ENCODE measurements around the gene NHSL2.

Gene NHSL2

DNA sequence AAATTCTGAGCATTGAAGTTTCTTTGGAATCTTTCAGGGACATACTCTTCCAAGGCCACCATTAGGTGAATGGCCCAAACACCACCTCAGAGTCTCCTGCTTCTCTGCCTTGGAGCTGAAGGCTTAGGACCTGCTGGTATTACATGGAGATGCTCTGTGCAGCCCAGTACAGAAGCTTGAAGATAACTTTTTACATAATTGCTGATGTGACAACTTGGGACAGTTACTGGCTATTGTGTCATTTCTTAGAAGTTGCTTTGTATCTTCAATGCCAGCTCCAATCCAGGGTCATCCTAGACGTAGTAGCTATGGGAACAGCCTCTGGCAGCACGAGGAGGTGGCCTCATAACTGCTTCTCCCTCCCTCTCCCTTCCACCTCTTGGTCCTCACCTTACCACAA is 160.6 kb downstream of the NHSL2 start:
- DNase-seq (ENCODE audit: low spot score): no peak

DNA sequence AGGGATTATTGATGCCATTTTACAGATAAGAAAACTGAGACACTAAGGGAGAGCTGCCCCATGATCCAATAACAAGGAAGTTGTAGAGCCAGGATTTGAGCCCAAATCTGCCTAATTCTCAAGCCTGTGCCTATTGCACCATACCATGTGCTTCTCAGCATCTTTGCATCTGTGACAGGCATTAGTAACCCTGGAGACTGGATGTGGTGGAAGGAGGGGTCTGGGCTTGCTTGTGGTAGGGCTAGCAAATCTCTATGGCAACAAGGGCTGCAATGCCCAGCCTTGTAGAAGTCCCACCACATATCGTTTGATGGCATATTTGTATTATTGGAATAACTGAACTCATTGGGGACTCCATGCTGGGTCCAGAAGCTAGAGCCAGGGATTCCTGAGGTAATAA is 163.0 kb downstream of the NHSL2 start:
- DNase-seq (ENCODE audit: low spot score): no peak

DNA sequence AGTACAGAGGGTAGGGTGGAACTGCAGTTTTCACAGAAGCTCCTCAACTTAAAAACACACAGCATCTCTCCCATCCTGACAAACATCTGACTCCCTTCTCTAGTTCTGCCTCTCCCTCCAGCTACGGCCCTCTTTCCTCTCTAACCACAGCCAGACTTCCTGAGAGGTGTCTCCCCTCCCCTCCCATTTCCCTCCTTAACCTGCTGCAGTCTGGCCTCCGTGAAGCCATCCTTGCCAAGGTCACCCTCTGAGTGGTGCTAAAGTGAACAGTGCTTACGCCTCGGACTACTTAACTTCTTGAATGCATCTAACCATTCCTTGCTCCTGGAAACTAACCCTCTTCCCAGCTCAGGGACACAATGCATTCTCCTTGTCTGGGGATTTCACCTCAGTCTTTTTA is 167.8 kb downstream of the NHSL2 start:
- DNase-seq (ENCODE audit: low spot score): no peak

DNA sequence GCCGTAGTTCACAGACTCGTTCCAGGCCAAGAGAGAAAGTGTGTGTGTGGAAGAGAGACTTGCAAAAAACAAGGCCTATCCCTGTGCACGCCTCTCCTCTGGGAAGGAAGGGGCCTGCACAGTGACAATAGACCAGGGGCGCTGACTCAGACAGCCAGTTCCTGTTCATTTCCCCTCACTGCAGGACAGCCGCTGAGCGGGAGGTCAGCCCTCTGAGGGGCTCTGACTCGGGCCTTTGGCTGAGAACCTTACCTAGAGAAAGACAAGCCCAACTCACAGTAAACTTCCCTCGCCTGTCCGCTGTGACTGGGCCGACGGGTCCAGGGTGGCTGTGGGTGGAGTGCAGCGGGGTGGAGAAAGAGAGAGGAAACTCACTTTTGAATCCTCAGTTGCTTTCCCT is 169.0 kb downstream of the NHSL2 start:
- DNase-seq (ENCODE audit: low spot score): no peak

DNA sequence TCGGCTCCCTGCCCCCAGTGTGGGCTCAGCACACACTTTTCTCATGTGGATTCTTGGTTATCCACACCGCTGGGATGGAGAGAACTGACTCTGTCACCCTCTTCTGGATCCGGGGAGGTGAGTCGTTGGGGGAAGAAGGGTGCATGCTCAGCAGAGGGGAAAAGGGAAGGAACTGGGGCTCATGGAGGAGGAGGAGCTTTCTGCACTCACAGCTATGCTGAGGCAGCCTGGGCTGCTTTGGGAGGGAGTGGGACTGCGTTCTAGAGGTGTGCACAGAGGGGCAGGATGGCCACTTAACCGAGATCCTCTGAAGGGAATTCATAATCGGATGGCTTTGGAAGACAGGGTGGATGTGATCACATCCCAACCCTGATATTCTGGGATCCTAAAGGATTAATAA is 169.5 kb downstream of the NHSL2 start:
- DNase-seq (ENCODE audit: low spot score): no peak

DNA sequence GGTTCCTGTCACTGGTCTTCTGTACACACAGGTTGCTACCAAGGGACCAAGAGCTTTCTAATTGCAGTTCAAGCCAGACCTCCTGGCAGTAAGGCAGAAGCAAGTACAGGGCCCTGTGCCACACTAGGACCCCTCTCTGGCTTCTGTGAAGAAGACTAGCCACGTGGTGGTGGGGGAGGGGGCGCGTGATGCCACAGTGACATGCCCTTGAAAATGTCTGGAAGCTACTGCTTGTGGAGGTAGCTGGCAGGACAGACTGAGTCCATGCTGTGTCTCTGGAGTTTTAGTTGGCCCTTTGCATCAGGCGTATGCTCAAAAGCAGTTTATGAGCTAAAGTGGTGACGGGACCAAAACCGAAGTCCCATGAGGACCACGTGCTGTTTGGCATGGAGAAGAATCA is 170.2 kb downstream of the NHSL2 start:
- DNase-seq (ENCODE audit: low spot score): no peak

DNA sequence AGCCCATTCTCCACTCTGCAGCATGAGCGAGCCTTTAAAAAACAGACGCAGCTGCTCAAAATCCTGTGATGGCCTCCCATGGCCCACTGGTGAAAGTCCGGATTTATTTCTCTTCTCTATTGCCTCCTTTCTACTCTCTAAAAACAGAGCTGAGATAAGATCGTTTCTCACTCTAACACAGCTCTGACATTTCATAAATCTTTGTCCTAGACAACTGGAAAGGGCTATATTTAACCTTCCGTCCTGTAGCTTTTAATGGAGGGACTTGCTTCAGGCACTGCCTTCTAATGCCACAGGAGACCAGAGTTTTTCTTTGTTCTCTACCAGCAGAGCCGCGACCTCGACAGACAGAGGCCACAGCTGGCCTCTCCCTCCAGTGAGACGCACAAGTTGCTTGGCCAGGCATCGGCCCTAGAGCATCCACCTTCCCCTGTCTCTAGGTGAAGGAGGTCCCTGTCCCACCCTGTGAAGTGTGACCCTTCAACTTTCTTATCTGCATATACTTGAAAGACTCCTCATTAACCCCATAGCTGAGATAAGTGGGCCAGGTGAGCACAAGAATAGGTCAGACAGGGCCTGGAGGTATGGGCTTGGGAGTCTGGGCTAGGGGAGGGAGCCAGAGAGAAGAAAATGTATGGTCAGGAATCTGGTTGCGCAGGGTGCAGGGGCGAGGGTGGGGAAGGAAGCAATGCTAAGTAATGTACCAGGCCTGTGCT is 171.1 kb downstream of the NHSL2 start:
- DNase-seq (ENCODE audit: low spot score): no peak

DNA sequence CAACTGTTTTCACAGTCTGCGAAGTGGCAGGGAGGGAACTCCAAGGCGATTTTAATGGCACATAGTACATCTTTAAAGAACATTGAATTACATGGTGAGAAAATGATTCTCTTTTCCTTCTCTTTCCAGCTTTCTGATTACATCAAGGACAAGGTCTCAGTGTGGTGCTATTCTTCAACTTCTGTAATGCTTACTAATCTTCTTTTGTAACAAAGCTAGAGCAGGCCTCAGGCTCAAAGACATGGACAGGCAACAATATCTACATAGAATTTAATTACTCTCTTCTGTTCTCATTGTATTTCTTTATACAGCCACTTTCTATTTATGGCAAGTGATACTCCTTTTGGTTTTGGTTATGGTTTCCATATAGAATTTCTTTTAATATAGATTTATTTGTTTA is 172.6 kb downstream of the NHSL2 start:
- no peak for DNase-seq (ENCODE audit: low spot score)

DNA sequence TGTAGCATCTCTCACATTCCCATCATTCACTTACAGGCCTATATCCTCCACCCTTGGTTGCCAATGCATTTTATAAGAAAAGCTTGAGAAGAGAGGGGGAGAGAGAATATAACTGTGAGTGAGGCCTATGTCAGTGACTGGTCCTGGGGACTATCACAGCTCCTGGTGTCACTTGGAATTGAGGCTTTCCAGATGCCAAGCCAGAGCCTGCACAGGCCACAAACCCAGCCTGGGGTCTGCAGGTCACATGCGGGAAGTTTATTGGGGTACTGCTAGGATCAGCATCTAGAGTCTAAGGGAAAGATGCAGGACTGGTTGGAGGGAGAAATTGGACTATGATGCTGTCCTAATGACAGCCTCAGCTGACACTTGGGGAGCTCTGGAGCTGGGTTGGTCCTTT is 173.5 kb downstream of the NHSL2 start:
- DNase-seq (ENCODE audit: low spot score): no peak

DNA sequence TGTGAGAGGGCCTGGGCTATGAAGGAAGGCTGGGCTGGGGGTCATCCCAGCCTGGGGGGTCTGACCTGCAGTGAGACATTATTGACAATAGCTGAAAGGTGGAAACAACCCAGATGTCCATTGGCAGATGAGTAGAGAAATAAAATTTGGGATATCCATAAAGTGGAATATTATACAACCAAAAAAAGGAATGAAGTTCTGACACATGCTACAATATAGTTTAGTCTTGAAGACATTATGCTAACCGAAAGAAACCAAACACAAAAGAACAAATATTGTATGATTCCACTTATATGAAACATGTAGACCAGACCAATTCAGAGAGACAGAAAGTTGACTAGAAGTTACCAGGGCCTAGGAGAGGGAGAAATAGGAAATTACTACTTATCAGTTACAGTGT is 176.3 kb downstream of the NHSL2 start:
- DNase-seq (ENCODE audit: low spot score): no peak

DNA sequence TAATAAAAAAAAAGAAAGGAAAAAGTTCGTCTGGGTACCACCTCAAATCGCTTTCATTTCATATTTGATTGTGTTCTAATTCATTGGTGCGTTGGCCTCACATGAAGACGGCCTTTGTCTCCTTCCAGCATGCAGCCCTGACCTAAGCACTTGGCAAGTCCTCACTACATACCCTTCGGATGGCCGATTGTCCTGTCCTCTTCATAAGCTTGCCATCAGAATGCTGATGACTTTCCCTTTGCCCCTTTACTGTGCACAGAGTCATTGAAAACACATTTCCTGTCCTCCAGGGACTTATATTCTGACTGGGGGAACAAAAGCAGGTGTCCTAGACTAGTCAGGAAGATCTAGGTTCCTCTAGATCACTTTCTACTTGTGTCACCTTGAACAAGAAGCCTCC is 178.1 kb downstream of the NHSL2 start:
- DNase-seq (ENCODE audit: low spot score): no peak

DNA sequence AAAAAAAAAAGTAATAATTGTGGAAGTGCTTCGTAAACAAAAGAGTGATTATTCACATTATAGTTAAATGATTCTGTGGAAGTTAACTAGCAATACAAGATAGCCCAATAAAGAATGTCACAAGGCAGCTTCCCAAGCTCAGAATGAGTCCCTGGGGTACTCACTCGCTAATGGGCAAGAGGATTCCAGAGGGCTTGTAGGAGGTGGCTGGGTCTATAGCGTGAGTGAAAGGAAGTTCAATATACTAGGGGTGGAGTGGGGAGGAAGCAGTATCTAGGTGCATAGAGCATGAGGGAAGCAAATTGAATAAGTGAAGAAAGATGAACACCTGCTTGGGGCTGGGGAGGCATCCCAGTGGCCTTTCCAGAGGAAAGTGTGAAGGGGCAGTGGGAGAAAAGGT is 178.6 kb downstream of the NHSL2 start:
- DNase-seq (ENCODE audit: low spot score): no peak

DNA sequence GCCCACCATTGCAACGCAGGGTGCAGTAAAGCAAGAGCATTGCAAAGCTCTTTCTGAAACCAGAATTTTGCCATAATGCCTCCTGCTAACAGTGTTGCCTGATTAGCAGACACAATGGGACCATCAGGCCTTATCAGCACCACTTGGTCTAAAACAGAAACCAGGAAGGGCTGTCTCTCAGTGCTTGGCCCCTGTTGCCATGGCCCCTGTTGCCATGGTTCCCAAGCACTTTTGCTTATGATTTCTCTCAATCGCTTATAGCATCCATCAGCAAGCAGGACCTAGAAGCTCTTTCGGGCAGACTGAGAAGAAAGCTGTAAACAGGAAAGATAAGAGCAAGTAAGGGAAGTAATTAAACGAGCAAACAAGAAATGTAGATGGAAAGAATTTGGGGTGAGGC is 184.2 kb downstream of the NHSL2 start:
- no peak for DNase-seq (ENCODE audit: low spot score)

DNA sequence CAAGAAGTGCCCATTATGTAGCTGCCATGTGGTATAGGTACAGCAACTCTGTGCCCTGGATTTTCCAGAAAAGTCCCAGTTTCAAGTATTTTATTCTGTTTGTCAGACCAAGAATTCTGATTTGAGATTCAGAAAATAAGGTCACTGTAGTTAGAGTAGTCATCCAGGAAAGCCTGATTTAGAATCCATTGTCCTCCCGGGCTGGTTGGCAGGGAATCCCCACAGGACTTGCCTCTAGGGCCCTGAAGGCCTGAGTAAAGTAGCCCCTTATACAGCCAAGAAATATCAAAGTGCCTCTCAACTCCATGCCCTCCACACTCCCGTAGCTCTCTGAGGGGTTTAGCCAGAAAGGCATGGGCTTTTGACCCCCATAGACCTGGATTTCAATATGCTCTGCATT is 184.7 kb downstream of the NHSL2 start:
- DNase-seq (ENCODE audit: low spot score): no peak

DNA sequence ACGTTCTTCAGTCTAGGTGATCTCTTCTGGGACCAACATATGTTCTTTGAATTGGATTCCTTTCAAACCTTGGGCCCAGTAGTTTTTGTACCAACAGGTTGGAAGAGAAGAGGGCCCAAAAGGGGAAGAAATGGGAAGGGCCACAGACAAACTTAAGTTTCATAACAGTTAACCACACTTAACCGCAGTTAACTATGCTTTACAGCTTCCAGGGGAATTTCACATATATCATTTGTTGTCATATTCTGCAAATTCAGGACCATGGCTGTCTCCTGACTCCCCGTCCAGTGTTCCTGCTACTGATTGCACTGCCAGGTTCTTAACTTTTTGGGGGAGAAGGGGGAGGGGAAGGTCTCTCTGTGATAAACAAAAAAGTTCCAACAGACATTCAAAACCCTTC is 186.5 kb downstream of the NHSL2 start:
- DNase-seq (ENCODE audit: low spot score): no peak

DNA sequence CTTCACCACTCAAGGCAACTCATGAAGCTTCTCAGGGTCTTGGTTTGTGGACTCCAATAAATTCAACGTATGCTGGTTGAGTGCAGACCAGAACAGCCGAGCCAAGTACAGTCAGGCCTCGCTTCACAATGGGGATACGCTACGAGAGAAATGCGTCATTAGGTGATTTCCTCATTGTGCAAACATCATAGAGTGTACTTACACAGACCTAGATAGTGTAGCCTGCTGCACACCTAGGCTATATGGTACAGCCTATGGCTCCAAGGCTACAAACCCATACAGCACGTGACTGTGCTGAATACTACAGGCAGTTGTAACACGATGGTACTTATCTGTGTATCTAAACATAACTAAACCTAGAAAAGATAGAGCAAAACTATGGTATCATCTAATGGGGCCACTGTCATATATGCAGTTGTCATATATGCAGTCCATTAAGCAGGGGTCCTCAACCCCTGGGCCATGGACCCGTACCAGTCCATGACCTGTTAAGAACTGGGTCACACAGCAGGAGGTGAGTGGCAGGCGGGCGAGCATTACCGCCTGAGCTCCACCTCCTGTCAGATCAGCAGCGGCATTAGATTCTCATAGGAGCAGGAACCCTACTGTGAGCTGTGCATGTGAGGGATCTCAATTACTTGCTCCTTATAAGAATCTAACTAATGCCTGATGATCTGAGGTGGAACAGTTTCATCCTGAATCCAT is 189.6 kb downstream of the NHSL2 start:
- no peak for DNase-seq (ENCODE audit: low spot score)

DNA sequence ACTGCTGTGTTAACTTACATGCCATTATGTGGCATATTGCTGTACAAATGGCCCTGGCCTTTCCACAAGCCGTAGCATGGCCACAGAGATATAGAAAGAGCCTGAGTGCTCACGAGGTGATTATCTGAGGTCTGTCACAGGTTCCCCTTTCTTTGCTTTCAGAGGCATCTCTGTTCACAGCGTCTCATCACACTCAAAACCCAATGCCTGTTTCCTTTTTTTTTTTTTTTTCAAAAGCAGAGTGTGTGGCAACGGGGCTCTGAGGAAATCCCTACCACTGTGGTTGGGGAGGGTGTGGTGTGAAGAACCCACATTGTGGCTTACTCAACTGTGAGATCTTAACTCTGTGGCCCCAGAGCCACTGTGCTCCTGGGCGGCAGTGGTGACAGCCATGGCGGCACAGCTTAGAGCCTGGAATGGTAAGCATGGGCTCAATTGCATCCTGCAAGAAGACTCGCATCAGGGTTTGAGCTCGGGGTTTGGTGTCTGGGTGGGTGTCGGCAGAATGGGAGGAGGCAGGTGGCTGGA is 190.2 kb downstream of the NHSL2 start:
- no peak for DNase-seq (ENCODE audit: low spot score)

DNA sequence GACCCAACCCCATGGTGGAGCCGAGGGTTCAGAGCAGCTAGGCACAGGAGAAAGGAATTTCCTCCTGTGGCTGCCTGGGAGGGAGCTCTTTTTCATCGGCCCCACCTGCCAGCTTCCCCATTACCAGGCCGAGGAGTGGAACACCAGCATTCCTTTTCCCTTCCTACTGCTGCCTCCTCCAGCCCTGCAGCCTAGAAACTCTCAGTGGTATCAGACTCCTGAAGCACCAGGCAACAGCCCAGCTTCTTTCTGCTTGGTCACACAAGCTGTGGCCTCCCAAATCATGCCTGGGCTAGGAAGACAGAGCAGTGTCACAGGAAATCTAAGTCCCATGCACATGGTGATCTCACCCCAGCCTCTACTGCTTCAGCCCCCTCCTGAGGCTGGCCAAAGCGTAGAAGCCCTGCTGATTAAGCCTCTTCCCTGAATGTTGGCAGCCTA is 191.0 kb downstream of the NHSL2 start:
- DNase-seq (ENCODE audit: low spot score): no peak

DNA sequence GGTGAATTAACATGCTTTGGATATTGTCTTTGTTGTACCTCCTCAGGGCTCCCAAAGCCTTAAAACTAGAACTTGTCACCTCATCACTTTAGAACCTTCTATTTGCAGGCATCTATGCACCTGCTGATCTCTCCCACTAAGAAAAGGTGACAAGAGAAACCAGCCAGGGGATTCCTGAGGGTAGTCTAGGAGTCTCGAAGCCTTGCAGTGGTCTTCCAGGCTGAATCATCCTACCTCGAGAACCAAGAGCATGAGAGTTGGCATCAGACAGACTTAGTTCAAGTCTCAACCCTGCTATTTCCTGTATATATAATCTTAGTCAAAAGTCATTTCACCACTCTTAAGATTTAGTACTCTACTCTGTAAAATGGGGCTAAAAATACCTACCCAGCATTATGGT is 191.5 kb downstream of the NHSL2 start:
- DNase-seq (ENCODE audit: low spot score): no peak

DNA sequence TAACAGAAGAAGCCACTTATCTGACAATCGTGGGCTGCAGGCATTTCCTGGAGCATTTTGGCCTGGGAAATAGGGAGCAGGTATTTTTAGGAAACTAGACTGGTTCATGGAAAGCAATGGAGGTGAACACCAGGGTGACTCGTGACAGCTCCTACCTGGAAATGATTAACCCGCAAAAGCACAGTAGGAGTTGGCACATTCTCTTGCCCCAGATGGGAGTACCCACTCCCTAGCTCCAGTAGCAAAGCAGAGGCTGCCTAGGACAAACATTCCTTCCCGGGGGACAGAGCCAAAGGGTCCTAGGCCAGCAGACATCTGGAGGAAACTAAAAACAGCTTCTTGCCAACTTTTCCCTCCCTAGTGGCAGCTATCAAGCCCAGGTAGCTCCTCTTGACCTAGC is 192.1 kb downstream of the NHSL2 start:
- no peak for DNase-seq (ENCODE audit: low spot score)

DNA sequence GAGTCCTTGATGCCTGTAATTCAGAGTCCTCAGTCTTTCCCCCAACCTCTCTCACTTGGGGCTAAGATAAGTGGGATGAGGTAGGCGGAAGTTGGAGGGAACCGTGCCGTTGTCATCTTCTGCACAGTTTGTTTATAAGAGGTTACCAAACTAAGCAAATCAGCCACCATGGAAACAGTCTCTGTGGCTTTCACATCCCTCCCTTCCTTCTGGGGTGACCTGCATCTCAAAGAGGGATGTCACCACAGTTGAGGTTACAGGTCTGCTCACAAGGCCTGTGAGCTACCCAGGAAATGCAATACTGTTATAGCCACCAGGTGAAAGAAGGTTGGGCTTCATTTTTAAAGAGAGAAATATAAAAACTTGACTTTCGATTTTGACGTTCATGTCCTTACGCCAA is 194.8 kb downstream of the NHSL2 start:
- no peak for DNase-seq (ENCODE audit: low spot score)

DNA sequence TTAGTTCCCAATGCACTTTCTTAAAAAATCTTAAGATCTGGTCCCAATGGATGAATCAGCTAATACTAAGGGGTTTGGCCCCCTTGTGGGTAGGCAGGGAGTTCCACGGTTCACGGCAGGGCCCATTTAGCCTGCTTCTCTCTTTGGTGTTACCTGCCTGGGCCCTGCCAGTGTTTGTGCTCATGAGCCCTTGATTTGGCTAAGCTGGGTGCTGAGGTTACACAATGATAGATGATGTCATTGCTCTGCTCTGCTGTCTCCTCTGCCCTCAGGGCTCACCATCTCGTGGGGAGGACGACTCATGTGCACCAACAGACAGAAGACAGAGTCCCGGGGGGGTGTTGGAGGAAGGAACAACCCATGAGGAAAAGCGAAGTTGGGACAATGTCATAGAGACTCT is 196.7 kb downstream of the NHSL2 start:
- no peak for DNase-seq (ENCODE audit: low spot score)

DNA sequence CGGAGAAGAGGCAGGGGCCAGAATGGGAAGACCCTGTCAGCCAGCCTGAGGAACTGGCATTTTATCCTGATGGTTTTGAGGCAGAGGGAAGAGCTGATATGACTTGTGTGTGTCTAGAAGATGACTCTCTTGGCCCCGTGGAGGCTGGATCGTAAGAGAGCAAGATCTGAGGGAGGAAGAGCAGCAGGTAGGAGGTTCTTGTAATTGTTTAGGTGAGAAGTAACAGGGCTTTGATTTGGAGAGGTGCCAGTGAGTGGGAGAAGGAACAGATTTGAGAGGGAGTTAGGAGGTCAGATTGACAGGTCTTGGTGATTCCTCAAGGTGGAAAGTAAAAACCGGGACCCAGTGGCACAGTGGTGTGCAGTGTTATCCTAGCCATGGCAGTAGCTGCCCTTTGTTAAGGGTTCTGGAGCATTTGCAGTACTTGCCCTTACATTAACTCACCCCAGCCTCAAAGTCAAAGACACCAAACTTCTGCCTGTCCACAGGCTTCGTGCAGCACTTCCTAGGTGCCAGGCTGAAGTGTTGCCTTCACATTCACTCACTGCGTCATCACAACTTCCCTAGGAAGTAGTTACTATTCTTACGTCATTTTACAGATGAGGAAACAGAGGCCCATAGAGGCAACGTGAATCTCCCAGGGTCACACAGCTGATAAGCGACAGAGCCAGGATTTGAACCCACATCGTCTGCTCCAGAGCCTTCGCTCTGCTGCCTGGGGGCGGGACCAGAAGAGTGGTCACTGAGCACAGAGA is 197.4 kb downstream of the NHSL2 start:
- no peak for DNase-seq (ENCODE audit: low spot score)

Data from HuH-7.5 (cell line).